ENCODE data around the gene SLC22A23.

- no peak for TF ChIP-seq JUN (CRISPR knock-in tag; IDR thresholded peaks at IDR 0.05)
- no peak for TF ChIP-seq CTCF (IDR thresholded peaks at IDR 0.05)
- no peak for TF ChIP-seq GABPB1 (CRISPR knock-in tag; IDR thresholded peaks at IDR 0.05)
- no peak for TF ChIP-seq IRF2 (CRISPR knock-in tag; IDR thresholded peaks at IDR 0.05; ENCODE audit: borderline replicate concordance, low read depth)
- no peak for TF ChIP-seq TEAD4 (CRISPR knock-in tag; IDR thresholded peaks at IDR 0.05)
These were observed 122.3 kb downstream of the SLC22A23 start for GRCh38 chr6:3334555-3334954.
